Ramos (cell line): ENCODE results near the gene LILRB5.
"Not testable (repeated sequence)": the region's sequence is repeated elsewhere in the genome, so short reads cannot be mapped to it uniquely, and the experiment has no call there.

ENCODE experiments used
- in situ Hi-C: fragments of 300-500 bp; cut with MboI; formaldehyde crosslinking; loops from one replicate; pipeline ENCODE4 v1.14.3; 2022; ENCODE audit warnings: low sequenced_read_pairs; ENCODE audit not compliant: unreplicated experiment

The LILRB5 gene

DNA sequence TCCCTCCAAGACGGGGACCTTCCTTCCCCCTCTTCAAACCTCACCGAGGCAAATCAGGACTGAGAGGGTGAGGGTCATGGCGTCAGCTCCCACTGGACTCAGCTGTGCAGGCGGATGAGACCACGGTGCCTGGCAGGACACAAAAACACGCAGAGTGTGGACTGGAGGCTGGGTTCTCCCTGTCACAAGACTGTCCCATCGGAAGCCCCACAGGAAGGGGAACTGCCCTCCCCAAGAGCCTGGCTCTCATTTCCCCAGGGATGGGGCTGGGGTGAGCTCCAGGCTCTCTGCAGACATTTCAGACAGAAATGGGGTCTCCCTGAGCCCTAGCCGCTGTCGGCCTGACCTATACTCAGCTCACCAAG lies at the start of gene LILRB5:
Gene LILRB5, minus strand, starts transcription at position 158 of the 365 bp plus-strand sequence. Its CDS starts 80 bp downstream, at position 78.
- in situ Hi-C loops: no loop called here

DNA sequence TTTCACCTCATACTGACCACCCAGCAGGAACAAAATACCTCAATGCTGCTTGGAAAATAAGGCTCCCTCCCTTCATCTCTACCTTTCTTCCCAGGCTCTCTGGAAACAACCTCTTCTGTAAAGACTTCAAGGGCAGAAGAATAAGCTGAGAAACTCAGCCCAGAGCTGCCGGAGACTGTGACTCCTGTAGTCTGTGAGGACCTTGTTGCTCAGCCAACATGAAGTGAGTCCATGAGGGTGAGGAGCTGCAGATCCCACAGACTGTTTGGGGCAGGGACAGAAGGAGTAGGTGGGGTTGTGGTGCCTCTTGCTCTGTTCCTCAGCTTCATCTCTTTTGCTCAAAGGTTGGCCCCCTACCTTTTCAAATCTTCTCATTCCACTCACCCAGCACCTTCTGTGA lies 48.1 kb upstream of the LILRB5 start:
- in situ Hi-C loops: no loop called here

DNA sequence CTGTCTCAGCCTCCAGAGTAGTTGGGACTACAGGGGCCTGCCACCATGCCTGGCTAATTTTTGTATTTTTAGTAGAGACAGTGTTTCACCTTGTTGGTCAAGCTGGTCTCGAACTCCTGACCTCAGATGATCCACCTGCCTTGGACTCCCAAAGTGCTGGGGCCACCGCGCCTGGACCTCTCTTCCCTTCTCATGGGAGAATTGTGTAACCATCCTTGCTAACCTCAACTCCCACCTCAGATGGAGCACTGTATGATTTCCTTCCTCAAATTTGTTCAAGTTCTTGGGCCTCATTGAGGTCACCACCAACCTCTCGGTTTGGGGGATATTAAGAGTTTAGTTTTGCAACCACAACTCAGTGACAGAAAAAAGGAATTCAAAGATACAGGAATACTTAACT lies 45.2 kb upstream of the LILRB5 start:
- in situ Hi-C loops: no loop called here

DNA sequence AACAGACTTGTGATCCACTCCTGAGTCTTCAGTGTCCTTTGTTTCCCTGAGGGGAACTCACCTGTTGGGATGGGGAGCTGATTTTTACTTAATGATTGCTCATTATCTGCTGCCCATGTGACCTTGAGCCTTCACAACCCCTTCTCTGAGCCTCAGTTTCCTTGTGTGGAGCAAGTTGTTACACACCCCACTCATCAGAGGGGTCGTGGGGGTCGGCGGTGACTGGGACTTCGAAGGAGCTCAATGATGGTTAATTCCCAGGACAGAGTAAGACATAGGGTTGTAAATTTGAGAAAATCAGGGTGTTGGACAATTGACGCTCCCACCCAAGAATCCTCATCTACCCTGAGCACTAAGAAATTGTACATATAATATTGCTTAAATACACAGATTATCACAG lies 42.4 kb upstream of the LILRB5 start:
- in situ Hi-C loops: loop anchor here (5.0 kb wide), 2 partner anchors 278 to 333 kb away; partner anchors contain the start of gene LILRB1

DNA sequence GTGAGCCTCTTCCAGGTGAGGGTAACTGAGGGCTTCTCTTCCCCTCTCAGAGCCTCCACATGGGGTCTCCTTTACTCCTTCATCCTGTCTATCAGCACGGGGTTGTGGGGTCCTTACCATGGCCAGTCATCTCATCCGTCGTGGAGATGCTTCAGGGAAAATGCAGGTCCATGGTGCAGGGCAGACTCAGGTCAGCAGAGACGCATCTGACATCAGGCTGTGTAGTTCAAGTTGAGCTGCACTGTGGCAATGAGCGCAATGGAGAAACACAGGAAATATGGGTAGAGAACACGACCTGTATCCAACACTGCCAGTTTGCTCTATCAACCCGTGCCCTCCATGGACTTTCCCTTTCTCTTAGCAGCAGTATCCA lies 42.0 kb upstream of the LILRB5 start:
- in situ Hi-C loops: loop anchor here (5.0 kb wide), 2 partner anchors 278 to 333 kb away; partner anchors contain the start of gene LILRB1

DNA sequence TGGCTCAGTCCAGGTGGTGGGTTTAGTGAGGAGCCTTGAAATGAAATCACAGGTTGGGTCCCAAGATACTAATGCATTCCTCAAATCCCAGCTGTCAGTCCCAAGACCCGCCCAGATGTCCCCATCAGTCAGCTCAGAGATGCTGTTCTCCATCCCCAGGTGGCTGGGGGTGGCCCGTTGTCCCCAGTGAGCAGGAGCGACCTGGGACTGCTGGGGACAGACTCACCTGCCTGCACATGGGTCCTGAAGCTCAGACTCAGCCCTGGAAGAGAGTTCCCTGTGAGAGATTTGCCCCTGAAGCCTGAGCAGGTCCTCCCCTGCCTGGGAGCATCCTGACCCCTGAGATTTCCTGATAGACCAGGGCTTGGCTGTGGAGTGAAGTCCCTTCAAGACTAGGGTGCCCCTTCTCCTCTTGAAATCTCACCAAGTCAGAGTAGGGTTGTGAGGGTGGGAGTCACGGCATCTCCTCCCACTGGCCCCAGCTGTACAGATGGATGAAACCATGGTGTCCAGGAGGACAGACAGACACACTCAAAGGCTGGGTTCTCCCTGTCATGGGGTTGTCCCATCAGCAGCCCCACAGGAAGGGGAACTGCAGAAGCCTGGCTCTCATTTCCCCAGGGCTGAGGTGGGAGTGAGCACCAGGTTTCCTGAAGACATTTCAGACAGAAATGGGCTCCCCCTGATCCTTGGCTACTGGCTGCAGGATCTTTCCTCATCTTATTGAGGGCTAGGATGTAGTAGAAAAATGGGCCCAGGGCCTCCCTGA lies 41.5 kb upstream of the LILRB5 start:
- in situ Hi-C loops: loop anchor here (5.0 kb wide), 2 partner anchors 279 to 334 kb away; partner anchors contain the start of gene LILRB1

DNA sequence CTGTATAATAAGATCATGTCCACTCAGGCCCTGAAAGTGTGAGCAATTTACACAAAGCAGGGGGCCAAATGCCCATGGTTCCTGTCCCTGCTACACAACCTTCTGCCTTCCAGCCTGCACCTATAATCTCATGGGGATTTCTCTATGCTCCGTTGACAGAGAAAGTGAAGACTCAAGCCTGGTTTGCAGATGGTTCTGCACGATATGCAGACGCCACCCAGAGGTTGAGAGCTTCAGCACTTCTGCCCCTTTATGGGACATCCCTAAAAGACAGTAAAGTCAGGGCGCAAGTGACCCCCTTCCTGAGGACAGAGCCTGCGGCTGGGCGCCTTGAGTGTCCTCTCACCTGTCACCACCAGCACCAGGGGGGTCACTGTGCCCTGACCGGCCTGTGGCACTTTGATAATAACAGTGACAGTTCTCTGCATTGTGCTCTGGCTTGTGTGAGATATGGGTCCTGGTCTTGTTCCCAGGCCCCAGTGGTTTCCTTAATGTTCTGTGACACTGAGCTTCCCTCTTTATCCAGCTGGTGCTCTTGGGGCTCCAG lies 40.8 kb upstream of the LILRB5 start:
- in situ Hi-C loops: loop anchor here (5.0 kb wide), 2 partner anchors 279 to 334 kb away; partner anchors contain the start of gene LILRB1

DNA sequence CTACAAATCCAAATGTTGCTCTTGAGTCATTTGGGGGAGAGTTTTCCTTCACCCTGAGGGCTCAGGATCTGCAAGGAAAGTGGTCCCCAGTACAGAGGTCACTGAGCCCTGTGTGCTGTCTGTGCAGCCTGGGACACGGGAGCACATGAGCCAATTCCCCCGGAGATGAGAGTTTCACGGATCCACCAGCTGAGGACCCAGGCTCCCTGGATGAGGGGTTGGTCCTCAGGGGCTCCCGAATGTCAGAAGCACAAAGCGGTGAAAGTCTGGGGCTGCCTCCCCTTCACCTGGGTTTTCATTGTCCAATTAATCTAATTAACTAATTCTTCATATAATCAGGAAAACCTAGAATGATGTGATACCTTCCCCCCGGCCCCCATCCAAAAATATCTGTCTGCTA lies 37.5 kb upstream of the LILRB5 start:
- in situ Hi-C loops: no loop called here

DNA sequence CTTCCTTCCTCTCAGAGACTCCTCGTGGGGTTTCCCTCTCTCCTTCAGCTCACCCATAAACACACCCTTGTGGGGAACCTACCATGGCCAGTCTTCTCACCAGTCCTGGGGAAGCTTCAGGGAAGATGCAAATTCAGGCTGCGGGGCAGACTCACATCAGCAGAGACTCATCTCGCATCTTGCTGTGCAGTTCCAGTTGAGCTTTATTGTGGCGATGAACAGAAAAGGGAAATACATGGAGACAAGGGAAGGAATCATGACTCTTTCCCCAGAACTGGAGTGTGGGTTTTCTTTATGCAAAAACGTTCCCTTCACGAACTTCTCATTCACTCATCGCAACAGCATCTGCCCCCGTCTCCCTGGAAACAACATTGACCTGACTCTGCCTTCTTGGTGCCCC lies 32.1 kb upstream of the LILRB5 start:
- in situ Hi-C loops: not testable (repeated sequence)

DNA sequence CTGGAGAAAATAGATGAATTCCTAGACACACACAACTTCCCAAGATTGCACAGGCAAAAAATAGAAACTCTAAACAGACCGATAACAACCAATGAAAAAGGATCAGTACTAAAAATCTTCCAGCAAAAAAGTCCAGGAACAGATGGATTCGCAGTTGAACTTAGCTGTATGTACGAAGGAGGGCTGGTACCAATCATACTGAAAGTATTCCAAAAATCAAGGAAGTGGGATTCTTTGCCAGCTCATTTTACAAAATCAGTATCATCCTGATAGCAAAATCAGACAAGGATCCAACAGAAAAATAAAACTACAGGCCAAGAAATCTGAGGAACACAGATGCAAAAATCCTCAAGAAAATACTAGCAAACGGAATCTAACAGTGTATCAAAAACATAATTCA lies 30.4 kb upstream of the LILRB5 start:
- in situ Hi-C loops: no loop called here

DNA sequence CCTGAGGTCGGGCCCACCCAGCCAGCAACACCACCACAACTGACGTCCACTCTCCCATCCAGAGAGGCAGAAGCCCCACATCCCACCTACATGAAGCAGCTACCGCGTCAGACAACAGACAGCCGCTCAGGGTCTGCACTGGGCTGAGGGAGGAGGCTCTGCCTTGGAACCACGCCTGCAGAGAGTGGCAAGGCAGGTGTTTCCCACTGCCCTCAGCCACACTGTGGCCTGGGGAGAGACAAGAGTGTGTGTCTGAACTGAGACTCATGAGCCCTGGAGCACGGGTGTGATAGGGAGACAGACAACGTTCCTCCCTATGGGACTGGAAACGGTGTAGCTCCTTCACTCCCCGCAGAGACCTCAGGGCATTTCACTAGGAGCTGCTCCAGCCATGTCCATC lies 29.2 kb upstream of the LILRB5 start:
- in situ Hi-C loops: not testable (repeated sequence)

DNA sequence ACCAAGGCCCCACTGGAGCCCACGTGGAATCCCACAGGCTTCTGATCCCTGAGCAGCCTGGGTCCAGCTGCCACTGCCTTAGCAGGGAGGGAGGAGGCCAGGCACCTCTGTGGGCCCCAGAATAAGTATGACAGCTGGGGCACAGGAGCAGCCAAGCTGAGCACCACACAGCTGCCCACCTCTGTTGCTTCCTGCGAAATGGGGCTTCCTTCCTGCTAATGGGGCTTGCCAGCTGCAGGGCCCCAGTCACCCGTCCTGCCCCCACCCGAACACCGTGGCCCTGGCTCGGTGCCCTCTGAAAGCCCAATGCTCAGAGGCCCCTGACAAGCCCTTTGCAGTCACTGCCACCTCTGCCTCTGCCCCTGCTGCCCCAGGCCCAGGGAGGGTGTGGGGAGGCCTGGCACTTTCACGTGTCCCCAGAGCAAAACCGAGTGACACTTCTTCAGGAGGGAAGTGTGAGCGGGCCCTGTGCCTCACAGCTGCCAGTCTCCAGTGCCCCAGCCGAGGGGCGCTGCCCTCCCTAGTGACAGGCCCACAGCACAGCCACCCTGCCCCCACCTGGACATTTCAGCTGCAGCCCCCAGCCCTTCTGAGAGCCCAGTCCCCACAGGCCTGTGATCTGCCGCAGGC lies 28.5 kb upstream of the LILRB5 start:
- in situ Hi-C loops: not testable (repeated sequence)

DNA sequence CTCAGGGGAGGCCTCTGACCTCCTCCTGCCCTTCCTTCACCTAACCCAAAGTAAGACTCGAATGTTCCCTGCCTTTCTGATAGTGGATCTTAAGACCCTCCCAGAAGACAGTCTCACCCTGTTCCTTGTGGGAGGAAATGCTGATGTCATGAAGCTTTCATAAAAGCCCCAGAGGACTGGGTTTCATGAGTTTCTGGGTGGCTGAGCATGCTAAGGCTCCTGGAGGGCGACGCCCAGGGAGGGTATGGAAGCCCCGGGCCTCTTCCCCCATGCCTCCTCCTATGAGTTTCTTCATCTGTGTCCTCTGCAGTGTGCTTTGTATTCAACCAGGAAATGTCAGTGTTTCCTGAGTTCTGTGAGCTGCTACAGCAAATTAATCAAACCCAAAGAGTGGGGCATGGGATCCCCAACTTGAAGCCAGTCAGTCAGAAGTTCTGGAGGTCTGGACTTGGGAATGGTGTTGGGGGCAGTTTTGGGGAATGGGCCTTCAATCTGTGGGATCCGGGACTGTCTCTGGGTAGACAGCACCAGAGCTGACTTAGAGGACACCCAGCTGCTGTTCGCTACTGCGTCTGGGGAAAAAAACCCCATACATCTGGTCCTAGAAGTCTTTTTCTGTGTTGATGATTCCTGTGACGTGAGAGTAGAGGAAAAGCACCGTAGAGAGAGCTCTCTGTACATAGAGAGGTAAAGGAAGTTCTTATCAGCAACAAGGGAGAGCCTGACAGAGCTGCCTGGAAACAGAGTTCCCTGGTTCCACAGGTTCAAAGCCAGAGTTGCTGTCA lies 25.8 kb upstream of the LILRB5 start:
- in situ Hi-C loops: no loop called here

DNA sequence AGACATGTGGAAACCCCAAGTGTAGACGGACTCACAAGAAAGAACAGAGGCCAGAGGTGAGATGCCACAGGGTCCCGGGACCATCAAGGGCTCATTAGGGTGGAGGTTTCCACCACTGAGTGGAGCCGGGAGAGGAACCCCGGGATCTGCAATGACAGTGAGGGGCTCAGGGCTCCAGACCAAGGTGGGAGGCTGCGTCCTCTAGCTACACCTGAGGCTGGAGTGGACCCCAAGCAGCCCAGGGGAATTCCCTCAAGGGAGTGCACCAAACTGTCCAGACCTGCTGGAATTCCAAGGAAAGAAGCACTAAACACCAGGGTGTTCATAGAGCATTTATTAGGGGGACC lies 24.6 kb upstream of the LILRB5 start:
- in situ Hi-C loops: not testable (repeated sequence)

DNA sequence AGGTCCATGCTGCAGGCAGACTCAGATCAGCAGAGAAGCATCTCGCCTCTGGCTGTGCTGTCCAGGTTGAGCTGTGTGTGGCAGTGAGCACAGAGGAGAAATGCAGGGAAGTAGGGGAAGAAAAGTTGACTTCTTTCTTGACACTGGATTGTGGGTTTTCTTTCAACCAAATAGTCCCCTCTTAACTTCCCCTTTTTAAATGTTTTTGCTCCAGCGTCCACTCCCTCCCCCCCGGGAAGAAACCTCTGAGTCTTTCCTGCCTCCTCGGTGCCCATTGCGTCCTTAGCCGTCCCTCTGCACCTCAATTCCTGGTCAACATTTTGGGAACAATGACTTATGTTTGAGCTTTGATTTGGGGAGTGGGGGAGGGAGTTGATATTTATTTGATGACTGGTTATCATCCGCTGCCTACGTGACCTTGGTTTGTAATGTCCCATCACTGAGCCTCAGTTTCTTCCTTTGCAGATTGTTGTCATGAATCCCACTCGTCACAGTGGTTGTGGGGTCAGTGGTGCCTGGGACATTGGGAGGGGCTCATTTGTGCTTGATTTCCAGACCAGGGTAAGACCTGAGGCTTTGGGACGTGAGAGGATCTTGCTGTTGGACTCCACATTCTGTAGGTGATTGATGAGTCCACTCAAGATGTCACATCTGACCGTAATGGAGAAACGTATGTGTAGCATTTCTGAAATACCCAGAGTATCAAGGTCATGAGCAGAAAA lies 24.1 kb upstream of the LILRB5 start, which contains the start of gene LILRB2:
Gene LILRB2, minus strand, starts transcription at position 104 of the 722 bp plus-strand sequence. CDS start 614 bp downstream, outside the sequence.
- in situ Hi-C loops: no loop called here

DNA sequence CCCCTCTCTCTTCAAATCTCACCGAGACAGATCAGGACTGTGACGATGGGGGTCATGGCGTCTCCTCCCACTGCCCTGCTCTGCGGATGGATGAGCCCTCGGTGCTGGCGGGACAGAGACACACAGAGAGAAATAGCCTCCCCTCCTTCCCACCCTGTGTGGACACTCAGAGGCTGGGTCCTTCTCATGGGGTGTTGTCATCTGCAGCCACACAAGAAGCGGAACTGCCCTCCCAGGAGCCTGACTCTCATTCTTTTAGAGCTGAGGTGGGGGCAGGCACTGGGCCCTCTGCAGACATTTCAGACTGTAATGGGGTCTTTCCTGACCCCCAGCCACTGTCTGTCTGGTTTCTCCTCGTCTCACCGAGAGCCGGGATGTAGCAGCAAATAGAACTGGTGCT lies 23.4 kb upstream of the LILRB5 start:
- in situ Hi-C loops: not testable (repeated sequence)

DNA sequence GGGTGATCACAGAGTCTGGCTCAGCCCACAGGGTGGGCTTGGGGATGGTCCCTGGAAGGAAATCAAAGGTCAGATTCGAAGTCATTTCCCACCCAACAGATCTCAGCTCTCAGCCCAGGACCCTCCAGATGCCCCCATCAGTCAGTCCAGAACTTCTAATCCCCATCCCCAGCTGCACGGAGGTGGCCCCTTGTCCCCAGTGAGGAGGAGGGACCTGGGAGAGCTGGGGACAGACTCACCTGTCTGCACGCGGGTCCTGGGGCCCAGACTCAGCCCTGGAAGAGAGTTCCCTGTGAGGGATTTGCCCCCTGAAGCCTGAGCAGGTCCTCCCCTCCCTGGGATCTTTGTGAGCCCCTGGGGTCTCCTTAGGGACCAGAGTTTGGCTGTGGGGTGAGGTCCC lies 23.0 kb upstream of the LILRB5 start:
- in situ Hi-C loops: not testable (repeated sequence)

DNA sequence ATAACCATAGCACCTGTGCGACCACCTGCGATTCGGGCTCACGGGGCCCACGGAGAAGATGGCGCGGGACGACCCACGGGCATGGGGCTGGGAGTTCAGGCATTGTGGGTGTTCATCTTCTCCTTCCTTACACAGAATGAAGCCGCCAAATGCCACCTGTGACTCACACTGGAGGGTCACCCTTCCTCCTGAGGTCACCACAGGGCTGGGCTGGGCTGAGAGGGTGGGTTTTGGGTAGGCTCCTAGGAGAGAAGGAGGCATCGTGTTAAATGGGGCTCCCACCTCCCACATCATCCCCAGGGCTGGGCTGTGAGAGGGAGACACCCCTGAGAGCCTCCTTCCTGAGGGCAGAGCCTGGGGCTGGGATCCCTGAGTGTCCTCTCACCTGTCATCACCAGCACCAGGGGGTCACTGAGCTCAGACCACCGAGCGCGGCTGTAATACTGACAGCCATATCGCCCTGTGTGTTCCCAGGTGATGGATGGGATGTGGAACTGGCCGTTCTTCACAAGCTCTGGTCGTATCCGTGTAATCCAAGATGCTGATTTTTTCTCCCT lies 22.4 kb upstream of the LILRB5 start:
- in situ Hi-C loops: no loop called here

DNA sequence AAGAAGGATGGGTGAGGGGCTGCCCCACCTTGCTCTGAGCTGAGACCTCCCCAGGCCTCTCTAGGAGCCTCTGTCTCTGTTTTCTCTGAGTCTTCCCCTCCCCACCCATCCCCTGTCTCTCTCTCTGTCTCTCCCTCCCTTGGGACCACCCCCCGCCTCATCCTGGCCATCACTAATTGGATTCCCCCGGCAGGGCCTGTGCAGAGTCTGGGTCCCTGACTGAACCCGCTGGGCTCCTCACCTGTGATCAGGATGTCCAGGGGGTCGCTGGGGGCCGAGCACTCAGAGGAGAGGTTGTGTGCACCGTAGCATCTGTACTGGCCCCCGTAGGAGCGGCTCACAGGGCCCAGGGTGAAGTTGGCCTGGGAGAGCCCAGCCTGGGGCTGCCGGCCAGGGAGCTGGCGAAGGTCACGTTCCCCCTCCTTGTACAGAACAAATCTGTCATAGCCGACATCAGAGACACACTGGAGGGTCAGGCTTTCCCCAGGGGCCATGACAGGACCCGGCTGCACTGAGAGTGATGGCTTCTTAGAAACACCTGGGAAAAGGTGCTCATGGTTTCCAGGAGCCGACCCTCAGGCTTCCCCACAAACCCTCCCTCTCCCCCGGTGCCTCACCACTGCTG lies 21.6 kb upstream of the LILRB5 start:
- in situ Hi-C loops: not testable (repeated sequence)
